Measurements from ENCODE around the gene CAPN2.

CAPN2 gene

DNA sequence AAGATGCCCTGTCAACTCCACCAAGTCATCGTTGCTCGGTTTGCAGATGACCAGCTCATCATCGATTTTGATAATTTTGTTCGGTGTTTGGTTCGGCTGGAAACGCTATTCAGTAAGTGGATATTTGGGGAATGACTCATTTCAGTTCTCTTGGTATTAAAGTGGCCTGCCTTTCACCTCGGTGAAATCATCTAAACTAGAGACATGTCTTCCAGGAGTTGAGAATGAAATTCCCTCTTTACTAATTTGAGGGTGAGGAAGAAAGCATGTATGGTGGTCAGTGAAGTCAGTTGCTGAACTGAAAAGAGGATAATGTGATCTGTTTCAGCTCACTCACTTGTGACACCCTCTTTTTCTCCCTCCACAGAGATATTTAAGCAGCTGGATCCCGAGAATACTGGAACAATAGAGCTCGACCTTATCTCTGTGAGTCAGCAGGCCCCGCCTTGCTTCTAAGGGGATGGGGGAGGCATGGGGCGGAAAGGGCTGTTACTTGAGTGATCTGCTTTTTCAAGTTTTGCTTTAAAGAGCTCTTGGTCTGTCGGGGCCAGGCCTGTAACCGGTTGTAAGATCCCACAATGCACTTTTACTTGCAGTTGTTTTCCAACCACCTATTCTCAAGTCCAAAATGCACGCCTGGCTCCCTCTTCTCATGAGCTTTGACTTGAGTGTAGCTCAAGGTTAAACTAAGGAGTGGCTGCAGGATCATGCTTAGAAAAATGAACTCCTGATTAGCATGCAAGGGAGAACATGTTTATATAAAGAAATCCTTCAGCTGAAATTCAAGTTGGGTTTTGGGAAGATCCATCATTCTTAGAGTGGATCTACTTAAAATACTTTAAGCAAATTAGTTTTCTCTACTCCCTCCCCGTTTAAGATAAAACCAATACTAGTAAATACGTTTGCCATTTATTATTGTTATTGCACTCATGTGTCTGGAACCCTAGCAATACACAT, 59.8 kb downstream of the CAPN2 start:
- CTCF ChIA-PET = interaction anchor here (0.9 to 5.2 kb wide), 7 partner anchors 9 to 216 kb away, joined by 3 to 26 read pairs (median 5); no protein-coding TSS in a partner anchor
- POLR2A ChIA-PET = no interaction called here
- TF ChIP-seq, protein P1, sequence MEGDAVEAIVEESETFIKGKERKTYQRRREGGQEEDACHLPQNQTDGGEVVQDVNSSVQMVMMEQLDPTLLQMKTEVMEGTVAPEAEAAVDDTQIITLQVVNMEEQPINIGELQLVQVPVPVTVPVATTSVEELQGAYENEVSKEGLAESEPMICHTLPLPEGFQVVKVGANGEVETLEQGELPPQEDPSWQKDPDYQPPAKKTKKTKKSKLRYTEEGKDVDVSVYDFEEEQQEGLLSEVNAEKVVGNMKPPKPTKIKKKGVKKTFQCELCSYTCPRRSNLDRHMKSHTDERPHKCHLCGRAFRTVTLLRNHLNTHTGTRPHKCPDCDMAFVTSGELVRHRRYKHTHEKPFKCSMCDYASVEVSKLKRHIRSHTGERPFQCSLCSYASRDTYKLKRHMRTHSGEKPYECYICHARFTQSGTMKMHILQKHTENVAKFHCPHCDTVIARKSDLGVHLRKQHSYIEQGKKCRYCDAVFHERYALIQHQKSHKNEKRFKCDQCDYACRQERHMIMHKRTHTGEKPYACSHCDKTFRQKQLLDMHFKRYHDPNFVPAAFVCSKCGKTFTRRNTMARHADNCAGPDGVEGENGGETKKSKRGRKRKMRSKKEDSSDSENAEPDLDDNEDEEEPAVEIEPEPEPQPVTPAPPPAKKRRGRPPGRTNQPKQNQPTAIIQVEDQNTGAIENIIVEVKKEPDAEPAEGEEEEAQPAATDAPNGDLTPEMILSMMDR (IDR thresholded peaks at IDR 0.05; ENCODE audit: control extremely low read depth, extremely low read depth, low read depth, missing control alignments) = no peak
- no peak for DNase-seq (ENCODE audit: extremely low spot score)

DNA sequence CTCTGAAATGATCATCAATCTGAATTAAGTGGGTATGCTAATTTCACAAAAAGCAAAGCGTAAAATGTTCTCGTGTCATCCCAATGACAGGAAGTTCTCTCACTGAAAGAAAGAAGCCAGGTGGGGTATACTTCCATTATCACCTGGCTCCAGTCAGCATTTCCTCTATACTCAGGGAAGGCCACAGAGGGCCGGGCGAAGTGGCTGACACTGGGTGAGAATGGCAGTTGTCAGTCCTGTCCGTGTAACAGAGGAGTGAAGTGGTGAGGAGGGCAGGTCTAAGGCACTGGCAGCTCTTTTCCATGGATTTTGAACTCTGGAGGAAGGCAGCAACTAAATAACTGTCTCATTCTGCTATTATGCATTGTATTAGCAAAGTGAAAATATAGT, 60.4 kb downstream of the CAPN2 start:
- POLR2A ChIA-PET = no interaction called here
- CTCF ChIA-PET = interaction anchor here (0.9 to 5.2 kb wide), 5 partner anchors 10 to 216 kb away, joined by 3 to 26 read pairs (median 5); no protein-coding TSS in a partner anchor
- TF ChIP-seq, protein P1 (IDR thresholded peaks at IDR 0.05; ENCODE audit: control extremely low read depth, extremely low read depth, low read depth, missing control alignments) = no peak
- DNase-seq (ENCODE audit: extremely low spot score) = no peak

DNA sequence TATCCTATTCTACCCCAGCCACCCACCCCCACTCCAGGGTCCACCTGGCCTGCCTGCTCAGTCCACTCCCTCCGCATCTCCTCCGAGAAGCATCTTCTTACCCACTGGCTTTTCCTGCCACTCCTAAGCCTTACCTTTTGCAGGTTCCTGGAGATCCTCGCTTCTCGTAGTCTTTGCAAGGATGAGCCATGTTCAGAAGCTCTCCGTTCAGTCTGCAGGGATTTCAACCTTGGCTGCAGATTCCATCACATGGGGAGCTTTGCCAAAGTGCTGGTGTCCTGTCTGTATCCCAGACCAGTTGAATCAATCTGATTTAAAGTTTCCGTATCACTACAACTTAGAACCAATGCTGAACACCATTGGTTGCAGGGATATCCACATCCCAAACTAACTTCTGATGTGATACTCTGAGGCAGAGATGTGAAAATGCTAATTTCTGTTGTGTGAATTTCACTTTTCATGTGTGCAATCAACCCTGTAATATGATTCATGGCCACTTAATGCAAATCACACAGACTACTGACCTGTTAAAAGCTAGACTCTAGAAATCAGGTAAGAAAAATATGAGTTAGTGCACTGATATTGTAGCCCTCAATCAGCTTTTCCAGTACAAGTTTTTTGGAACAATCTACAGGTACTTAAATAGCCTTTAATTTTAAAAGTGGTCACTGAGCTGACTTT, 61.9 kb downstream of the CAPN2 start:
- POLR2A ChIA-PET = interaction anchor here (0.7 kb wide), 1 partner anchor 53 kb away, joined by 3 read pairs; no protein-coding TSS in a partner anchor
- CTCF ChIA-PET = interaction anchor here (1.4 to 5.2 kb wide), 3 partner anchors 11 to 76 kb away, joined by 3 to 26 read pairs (median 19); no protein-coding TSS in a partner anchor
- TF ChIP-seq, protein P1 (IDR thresholded peaks at IDR 0.05; ENCODE audit: control extremely low read depth, extremely low read depth, low read depth, missing control alignments) = no peak
- no peak for DNase-seq (ENCODE audit: extremely low spot score)

DNA sequence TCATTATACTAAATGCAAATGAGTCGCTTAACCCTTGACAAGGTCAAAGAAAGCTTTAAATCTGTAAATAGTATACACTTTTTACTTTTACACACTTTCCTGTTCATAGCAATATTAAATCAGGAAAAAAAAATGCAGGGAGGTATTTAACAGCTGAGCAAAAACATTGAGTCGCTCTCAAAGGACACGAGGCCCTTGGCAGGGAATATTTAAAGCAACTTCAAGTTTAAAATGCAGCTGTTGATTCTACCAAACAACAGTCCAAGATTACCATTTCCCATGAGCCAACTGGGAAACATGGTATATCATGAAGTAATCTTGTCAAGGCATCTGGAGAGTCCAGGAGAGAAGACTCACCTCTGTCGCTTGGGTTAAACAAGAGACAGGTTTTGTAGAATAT, 62.7 kb downstream of the CAPN2 start:
- CTCF ChIA-PET = interaction anchor here (1.3 to 5.2 kb wide), 5 partner anchors 11 to 76 kb away, joined by 3 to 26 read pairs (median 3); partner anchors contain the start of gene CAPN2
- DNase-seq (ENCODE audit: extremely low spot score) = no peak
- TF ChIP-seq, protein P1 (IDR thresholded peaks at IDR 0.05; ENCODE audit: control extremely low read depth, extremely low read depth, low read depth, missing control alignments) = no peak
- POLR2A ChIA-PET = no interaction called here

DNA sequence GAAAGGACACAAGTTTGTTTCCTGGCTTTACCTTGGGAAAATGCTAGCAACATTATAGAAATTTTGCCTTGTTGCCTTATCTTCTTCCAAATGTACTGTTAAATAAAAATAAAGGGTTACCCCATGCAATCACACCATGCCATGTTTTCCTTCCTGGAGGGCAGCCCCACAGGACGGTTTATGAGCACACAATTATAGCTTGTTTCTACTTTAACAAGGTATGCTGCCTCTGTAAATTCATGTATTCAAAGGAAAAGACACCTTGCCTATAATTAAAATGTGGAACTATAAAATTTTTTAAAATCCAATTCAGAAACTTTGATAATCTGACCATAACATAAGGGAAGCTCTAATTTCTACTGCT, 63.4 kb downstream of the CAPN2 start:
- DNase-seq (ENCODE audit: extremely low spot score) = no peak
- POLR2A ChIA-PET = no interaction called here
- CTCF ChIA-PET = interaction anchor here (1.3 to 5.2 kb wide), 5 partner anchors 10 to 77 kb away, joined by 3 to 26 read pairs (median 3); partner anchors contain the start of gene CAPN2
- TF ChIP-seq, protein P1 (IDR thresholded peaks at IDR 0.05; ENCODE audit: control extremely low read depth, extremely low read depth, low read depth, missing control alignments) = no peak

Measured in GM10248 (cell line).